NCI-H345 treated with DMSO at 0.1 percent for 48 hours (cell line): Measurements from ENCODE around the gene TNIP1.

ENCODE experiments used
- DNase-seq: peaks from one replicate; lab custom pipeline; 2025; ENCODE audit not compliant: unreplicated experiment; lab: John Stamatoyannopoulos, UW

Gene TNIP1

DNA sequence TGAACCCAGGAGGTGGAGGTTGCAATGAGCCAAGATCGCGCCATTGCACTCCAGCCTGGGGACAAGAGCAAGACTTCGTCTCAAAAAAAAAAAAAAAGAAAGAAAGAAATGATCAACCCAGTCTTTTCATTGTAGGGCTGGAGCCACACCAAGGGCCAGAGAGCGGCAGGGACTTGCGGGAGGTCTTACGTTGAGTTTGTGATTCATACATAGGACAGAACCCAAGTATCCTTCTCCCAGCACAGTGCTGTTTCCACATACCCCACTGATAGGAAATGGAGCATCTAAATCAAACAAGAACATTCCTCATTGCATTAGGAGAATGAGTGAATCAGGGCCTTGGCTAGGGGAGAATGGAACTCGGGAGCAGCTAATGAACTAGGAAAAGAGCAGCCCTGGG lies 3.5 kb upstream of the TNIP1 start:
- no peak for DNase-seq

DNA sequence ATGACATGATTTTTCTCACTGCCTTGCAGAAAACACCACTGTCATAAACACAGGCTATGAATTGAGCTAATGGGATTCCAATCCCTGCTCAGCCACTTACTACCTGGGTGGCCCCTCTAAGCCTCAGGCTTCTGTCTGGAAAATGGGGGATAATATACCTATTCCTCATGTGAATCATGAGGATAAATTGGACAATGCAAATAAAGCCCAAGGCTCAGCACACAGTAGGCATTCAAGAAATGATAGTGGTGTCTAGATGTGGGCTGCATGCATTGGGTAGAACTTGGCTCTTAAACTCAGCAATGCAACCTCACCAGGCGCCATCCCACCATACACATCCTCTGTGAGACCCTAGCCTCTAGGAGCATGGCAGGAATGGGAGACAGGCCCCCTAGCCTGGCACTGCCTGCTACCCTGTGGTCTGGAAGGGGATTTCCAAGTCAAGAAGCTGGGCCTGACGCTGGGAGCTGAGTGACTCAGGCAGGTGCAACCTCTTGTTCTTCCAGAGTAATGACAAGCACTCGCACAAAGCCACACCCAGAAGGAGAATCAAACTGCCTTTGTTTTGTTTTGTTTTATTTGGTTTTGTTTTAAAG lies 2.3 kb upstream of the TNIP1 start:
- DNase-seq = peak; percentile 31

DNA sequence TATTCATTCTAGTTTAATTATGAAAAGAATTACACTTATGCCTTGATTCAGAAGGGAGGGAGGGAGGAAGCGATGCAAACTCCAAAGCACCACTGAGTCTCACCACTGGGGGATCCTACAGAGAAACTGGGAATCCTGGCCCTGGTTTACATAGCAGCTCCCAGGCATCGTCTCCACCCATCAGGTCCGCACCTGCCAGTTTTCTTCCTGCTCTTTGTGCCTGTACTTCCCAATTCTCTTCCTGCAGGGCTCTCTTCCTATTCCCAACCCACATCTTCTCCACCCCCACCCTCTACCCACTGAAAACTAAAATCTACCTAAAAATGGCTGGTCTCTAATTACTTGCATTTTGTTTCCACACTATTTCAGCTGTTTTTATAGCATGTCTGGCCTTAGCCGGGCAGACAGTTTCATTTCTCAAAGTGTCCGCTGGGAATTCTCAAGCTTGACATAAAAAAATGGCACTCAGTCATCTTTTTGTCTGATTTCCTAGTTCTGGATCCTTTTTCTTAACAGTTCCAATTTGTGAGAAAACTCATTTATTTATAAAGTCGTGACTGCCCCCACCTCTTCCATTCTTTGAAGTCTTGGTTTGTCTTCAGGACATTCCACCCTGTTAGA lies 1.6 kb upstream of the TNIP1 start:
- DNase-seq = peak; percentile 39

DNA sequence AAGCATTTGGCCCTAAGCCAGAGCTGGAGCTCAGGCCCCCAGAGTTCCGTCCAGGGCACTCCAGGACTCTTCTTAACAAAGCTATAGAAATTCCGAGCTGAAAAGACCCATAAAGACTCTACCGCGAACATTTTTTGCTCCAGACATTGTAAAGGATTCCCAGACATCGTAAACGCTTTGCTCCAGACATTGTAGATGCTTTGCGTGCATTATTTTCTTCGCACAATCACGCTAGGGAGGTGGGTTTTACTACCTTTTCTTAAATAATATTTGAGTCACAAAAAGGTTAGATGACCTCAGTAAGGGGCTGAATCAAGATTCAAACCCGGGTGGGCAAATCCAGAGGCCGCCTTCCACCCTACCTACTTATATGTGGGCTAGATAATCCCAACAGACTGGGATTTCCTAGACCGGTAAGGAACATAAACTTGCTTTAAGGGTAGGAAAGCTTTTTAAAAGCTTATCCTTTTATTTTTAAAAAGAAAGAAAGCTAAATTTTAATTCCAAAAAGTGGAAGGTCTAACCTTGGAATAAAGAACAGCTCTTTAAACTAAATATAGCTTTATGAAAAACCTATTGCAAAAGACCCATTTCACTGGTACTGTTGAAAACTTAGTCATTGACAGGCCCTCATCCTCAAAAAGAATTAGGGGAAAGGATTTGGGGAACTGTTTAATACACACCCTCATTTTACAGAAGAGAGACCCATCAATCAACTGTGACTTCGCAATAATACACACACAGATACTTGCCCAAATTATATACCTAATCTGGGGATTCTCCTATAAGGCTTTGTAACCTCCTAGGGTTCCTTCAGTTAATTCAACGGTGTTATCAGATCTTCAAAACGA lies 822 bp upstream of the TNIP1 start:
- DNase-seq = no peak

DNA sequence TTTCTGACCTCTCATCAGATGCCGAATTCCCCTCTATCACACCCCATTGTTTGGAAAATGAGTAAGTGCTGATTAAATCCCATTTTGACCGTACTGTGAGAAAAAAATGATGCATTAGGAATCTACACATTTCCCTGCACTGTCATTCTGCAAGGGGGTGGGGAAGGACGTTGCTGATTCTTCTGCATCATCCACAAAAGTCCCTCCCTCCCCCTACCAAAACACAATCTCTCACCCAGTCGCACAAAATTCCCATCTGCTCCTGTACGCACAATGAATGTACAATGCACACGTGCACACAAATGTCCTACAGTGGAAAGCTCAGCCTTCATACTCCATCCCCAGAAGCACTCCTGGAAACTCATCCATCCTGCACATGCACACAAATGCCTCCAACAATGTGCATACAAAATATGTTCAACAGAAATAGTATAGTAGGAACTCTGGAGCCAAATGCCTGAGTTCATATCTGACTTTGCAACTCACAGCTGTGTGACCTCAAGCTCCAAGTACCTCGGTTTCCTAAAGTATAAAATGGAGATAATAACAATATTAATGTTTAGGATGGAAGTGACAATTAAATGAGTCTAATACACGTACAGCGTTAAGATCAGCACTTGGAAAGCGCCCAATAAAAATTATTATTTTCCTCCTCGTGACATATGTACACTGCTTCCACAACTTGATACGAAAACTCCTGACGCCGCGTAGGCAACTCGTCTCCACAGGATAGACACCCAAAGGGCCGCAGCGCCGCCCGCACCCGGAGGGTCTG lies 809 bp downstream of the TNIP1 start:
- no peak for DNase-seq

DNA sequence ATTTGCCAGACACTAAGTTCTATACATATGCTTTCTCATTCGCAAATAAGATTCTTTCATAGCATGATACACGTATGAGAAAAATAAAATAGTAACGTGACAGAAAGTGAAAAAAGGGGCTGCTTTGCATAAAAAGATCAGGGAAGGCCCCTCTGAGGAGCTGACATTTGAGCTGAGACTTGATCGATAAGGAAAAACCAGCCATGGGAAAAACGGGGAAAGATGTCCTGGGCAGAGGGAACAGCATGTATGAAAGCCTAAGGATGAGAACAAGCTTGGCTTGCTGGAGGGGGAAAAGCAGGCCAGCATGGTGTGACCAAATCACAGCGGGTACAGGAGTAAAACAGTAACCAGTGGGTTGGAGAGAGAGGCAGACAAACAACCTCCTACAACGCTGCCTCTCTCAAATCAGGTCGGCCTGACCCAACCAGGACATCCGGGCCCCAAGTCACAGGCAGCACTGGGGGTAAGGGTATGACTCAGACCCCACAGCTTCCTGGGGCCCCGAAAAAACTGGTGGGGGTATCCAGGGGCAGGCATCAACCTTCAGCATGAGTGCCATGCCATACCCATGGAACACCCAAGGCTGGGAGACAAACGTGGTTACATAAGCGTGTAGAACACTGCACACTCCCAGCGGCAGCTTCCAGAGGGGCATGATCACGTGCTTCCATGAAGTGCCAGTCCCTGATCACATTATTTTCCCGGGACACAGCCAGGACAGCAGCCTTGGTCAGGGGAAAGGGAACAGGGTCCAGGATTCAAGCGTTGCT lies 2.2 kb downstream of the TNIP1 start:
- DNase-seq = no peak

DNA sequence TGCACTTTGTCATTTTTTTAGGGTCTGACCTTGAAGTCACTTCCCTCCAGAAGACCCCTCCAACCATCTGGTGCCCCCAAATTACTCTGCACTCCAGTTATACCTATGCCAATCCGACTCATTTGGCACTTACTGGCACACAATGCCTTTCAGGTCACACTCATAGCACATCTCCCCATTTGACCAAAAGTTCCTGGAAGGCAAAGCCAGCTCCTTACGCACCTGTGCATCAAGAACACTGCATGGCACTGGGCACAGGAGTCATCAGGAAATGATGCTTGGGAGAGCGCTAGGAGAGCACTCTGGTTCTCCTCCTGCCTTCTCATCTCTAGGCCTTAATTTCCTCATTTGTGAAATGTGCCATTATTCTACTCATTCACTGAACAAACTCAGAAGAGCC lies 2.9 kb downstream of the TNIP1 start:
- DNase-seq = no peak

DNA sequence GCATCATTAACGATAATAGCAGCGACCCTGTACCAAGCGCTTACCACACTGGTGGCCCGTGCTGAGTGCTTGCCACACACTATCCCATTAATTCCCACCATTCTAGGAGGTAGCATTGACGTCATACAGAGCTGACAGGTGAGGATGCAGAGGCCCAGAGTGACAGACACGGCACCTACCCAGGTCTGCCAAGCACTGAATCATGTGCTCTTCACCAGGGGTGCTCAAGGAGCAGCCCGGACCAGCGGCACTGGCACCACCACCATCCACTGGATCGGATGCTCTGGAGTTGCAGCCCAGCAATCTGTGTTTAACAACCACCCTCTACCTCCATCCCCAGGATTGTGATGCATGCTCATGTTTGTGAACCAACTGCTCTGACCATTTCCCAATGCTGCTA lies 3.4 kb downstream of the TNIP1 start:
- no peak for DNase-seq

DNA sequence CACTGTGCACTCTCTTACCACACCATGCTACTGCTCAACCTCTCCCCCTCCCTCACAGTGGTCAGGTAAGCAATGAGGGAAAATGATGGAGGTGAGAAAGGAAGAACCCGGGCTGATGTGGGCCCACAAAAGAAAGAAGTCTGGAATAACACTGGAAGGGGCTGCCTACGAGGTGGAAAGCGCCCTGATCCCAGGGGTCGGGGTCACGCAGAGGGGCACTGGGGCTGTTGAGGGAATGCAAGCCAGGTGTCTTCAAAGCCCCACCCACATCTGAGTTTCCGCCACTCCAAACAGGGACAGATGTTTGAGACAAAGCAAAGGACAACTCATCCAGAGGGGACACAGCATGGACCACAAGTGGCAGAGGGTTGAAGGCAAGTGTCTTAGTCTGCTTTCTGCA lies 4.2 kb downstream of the TNIP1 start:
- DNase-seq = no peak

DNA sequence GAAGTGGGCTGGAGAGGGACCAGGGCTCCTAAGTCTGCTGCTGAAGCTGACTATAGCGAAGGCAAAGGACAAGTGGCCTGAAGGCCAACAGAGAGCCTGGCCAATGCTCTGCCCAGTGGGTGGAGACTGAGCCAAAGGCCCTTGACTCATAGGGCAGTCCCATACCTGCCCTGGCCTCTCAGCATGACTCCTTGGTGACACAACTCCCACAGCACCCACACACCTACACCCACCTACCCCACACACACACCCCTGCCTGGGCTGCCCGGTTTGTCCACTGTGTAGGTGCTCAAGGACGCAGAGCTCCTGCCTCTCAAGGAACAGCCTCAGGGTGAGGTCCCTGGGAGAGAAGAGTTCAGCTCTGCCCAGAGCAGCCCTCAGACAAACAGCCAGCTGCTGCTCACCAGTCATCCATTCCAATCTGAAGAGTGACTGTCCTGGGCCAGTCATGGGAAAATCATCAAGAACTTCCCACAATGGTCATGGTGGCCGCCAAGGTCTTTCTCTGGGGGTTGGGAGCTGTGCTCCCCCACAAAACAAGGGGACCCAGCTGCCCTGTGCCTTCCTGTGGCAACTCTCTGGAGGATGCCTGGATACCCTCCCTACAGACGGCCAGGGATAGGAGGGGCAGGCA lies 5.0 kb downstream of the TNIP1 start:
- no peak for DNase-seq

DNA sequence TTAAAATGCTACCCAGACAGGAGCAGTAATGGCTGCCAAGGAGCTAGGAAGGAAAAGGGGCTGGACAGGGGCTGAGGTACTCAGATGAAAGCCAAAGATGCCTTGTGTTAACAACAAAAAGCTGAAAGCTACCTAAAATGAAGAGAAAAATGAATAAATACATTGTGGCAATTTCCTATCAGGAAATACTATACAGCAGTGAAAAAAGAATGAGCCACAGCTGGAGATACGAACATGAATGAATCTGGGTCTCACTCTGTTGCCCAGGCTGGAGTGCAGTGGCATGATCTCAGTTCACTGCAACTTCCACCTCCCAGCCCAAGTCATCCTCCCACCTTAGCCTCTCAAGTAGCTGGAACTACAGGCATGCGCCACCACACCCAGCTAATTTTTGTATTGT lies 6.3 kb downstream of the TNIP1 start:
- DNase-seq = no peak

DNA sequence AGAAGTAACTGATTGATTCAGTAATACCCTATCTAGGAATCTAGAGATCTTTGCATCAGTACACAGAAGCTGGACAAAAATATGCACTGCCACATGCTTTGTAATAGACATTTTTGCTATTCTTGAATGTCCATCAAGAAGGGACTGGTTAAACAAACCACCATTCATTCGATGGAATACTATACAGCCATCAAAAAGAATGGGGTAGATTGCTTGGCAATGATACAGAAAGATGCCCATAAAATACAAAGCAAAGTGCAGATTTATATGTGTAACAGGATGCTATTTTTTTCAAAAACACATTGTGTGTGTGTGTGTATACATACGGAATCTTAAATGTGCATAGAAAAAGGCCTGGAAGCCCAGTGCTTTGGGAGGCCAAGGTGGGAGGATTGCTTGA lies 7.6 kb downstream of the TNIP1 start:
- no peak for DNase-seq

DNA sequence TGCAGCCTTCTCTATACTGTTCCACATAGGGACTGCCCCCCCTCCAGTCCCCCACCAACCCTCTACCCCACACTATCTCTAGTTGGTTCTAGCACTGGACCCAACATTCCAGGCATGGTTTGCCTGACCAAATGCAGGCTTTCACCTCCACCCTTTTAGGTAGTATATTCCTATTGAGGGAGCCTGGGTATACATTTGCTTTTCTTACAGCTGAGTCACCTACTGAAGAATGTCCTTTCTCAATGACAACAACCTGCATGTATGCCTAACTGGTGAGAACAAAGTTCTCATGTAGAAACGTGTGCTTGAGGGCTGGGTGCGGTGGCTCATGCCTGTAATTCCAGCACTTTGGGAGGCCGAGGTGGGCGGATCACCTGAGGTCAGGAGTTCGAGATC lies 8.2 kb downstream of the TNIP1 start:
- DNase-seq = no peak

DNA sequence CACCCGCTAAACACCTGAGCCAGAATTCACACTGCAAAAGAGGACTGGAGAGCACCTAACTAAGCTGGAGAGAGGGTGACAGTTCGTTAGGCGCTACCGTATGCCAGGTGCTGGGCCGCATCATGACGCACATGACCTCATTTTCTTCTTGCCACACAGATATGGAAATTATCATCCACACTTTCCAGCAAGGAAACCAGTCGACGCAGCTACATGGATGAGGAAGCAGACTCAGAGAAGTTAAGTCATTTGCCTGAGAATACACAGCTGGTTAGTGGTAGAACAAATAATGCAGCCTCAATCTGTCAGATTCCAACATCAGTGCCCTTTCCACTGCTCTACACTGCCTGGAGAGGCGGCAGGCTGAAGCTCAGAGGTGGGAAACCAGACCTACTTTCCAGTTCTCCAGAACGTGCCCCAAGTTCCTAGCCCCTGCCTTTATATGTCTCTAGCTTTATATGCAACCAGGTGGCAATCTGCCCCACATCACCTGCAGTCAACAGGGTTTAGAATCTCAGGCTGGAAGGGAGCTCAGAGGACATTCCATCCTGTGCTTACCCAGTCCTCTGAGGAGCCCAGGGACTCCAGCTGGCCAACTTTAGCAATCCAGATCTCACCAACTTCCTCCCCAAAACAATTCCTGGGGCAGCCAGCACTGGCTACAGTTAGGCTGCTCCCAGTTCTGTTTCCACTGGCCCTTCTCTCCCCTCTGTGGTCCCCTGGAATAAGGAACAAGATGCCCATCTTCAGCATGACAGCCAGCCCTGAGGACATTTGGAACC lies 8.8 kb downstream of the TNIP1 start:
- DNase-seq = no peak

DNA sequence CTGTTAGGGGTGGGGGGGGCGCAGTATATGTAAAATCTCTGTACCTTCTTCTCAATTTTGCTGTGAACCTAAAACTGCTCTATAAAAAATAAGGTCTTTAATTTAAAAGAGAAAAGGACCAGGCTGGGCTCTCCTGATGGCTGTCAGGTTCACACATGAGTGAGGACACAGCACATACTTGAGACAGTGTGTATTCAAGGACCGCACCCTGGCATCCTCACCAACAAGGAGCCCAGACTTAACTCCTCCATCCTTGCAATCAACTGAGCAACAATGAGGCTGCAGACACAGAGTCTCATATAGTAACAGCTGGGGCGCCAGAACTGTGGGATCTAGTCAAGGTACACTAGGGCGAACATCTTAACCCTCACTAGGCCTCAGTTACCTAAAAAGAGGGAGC lies 9.8 kb downstream of the TNIP1 start:
- no peak for DNase-seq

DNA sequence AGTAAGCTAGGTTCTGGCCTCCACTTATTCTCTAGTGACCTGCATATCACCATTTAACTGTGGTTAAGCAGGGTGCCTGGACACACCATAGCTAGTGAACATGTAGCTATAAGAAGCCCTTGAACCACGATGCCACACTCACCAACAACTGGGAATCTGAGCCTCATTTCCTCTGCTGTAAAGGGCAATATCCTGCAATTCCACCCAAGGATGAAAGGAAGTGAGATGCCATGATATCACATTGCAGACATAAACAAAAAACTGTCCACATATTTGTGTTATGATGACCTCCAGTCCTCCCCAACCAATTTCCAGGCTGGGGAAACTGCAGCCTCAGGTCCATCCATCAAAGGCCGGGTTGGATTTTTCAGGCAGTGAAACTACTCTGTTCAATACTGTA lies 10.4 kb downstream of the TNIP1 start:
- DNase-seq = no peak

DNA sequence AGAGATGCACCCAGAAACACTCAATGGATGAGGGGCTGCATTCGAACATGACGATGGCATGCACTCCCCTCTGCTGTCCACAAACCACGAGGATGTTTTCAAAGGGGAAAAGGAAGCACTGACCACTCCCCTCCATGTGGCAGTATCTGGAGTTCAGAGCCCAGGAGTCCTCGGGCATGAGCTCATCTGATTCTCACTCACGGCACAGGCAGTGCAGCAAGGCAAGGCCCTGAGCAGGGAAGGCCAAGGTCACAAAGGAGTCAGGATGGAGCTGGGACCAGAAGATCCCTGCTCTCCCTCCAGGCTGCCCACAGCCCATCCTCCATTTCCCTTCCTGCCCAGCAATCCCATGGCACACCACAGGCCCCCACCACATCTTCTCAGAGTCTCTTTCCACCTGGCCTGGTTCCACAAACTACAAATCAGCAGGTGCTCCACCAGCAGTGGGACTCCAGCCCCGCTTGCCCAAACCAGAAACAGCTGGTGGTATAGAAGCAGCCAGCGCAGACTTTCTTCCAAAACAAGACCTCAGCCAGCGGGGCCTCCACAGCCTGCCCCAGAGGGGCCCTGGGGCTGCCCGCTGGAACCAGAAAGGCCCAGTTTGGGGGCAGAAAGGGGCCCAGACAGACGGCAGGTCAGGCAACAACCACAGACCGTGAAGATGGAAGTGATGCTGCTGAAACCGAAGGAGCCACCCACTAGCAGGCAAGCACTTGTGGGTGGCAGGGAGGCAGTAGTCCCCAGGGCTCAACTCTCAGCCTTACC lies 12.2 kb downstream of the TNIP1 start:
- peak; percentile 52 for DNase-seq

DNA sequence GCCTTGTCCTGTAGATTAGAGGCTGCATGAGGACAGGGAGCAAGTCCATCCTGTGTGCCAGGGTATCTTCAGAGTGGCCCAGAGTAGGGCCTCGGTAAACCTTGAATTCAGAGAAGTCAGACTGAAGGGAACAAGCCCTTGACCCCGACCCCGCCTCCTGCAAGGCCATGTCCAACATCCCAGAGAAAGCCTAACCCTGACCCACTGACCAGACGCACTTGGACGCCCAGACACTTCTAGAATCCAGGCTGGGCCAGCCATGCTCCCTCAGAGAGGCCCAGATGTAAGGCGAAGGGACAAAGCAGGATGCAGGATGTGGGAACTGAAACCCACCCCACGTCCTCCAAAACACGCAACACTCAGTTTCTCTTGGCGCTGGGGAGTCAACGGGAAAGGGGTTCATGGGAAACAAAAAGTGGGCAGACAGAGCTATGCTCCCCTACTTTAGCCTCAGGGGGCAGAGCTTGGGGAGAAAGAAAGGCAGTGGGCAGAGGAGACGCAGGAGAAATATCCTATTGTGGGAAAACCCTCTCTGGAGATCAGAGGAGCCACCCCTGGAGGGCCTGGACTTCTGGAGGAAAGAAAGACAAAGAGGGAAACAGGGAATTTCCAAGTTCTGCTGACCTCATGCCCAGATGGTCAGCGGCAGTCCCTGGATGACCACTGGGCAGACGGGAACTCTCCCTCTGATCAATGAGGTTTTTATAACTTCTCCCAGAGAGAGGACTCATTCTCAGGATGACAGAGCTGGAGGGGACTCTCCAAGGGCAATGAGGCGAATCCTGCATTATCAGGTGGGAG lies 13.0 kb downstream of the TNIP1 start:
- no peak for DNase-seq
